ENCODE measurements around the gene RAPGEF1. TPM values are rescaled to one million over a fixed set of nuclear protein-coding genes. Genes with fewer than 3 reads are reported as not detected.
A peak's percentile ranks its signal among the peaks of the same experiment; 100 is the strongest.

The RAPGEF1 gene
- total and polyA plus RNA-seq, 2 of the 13 experiments (the other 11 are each of a cell fraction or from before 2014, with no cell fraction given) = 21.2 to 38.9 TPM

GRCh38 chr9:131530920-131531832 is 208.7 kb downstream of the RAPGEF1 start, which contains the start of gene UCK1 (continued):
- TF ChIP-seq HNF1A (IDR thresholded peaks at IDR 0.05; ENCODE audit: low read depth) = no peak
- TF ChIP-seq HNF1A (CRISPR knock-in tag; IDR thresholded peaks at IDR 0.05; ENCODE audit: borderline replicate concordance) = no peak
- no peak for TF ChIP-seq CENPBD1 (CRISPR knock-in tag; IDR thresholded peaks at IDR 0.05; ENCODE audit: borderline replicate concordance, low read depth)
- TF ChIP-seq HOXA3 (CRISPR knock-in tag; IDR thresholded peaks at IDR 0.05) = peak; percentile 43; the same call in 1 of the 2 replicates
- TF ChIP-seq ZNF333 (CRISPR knock-in tag; IDR thresholded peaks at IDR 0.05; ENCODE audit: borderline replicate concordance) = no peak
- peak; percentile 84 for TF ChIP-seq GMEB1 (CRISPR knock-in tag; IDR thresholded peaks at IDR 0.05; ENCODE audit: borderline replicate concordance)
- no peak for TF ChIP-seq AKNA (CRISPR knock-in tag; IDR thresholded peaks at IDR 0.05; ENCODE audit: borderline replicate concordance)
- no peak for TF ChIP-seq ZNF18 (CRISPR knock-in tag; IDR thresholded peaks at IDR 0.05; ENCODE audit: insufficient replicate concordance)
- TF ChIP-seq ZNF737 (CRISPR knock-in tag; IDR thresholded peaks at IDR 0.05; ENCODE audit: borderline replicate concordance) = no peak
- no peak for TF ChIP-seq ZNF367 (CRISPR knock-in tag; IDR thresholded peaks at IDR 0.05; ENCODE audit: borderline replicate concordance)
- TF ChIP-seq SMAD9 (CRISPR knock-in tag; IDR thresholded peaks at IDR 0.05) = no peak
- no peak for TF ChIP-seq SIX1 (CRISPR knock-in tag; IDR thresholded peaks at IDR 0.05; ENCODE audit: borderline replicate concordance)
- TF ChIP-seq DNMT3B (CRISPR knock-in tag; conservative IDR thresholded peaks at IDR 0.05) = no peak
- TF ChIP-seq POLR2A (IDR thresholded peaks at IDR 0.05; ENCODE audit: insufficient read depth in 1 of 2, low read depth in 2 of 2, low read length in 2 of 2) = peak; percentile 29 to 57; a peak in 1 of 4 replicates
- TF ChIP-seq SMARCC2 (IDR thresholded peaks at IDR 0.05) = no peak
